Common myeloid progenitor, CD34-positive (primary cell): ENCODE data around the gene LMO4.

Experiments used
- CTCF ChIA-PET: fragments of 350-600 bp; sonication (Branson Sonifier 250); formaldehyde crosslinking; loops from one replicate; lab custom pipeline; 2021; ENCODE audit warnings: antibody characterized with exemption; lab: Charles Lee
- POLR2A ChIA-PET: fragments of 350-600 bp; sonication (Branson Sonifier 250); formaldehyde crosslinking; loops from one replicate; lab custom pipeline; 2021; ENCODE audit warnings: antibody characterized with exemption; lab: Charles Lee
- DNase-seq, 3 donors: peaks; one replicate each; pipeline versions ENCODE4 v3.0.0 to v3.0.0-alpha.2; 2013
- H3K27ac ChIP-seq, 2 experiments: 1 replicate in 1 of 2; 2 replicates in 1 of 2; pipeline ENCODE4 v1.7.0; 2013; ENCODE audit warnings: inconsistent platforms in 2 of 2, low read length in 2 of 2, mild to moderate bottlenecking in 2 of 2, low read depth in 1 of 2, moderate library complexity in 1 of 2; ENCODE audit not compliant: severe bottlenecking in 2 of 2, insufficient read depth in 1 of 2, poor library complexity in 1 of 2
- H3K27me3 ChIP-seq, 5 experiments: replicated peaks in 2 of 5; 1 replicate in 3 of 5; 2 replicates in 2 of 5; pipeline versions ENCODE4 v1.6.1 to v1.7.0; 2013; ENCODE audit warnings: low read length in 4 of 5, mild to moderate bottlenecking in 2 of 5, moderate library complexity in 2 of 5, inconsistent platforms in 1 of 5; ENCODE audit not compliant: insufficient read depth in 5 of 5, control insufficient read depth in 4 of 5
- H3K36me3 ChIP-seq, 4 experiments: 1 replicate in 2 of 4; 2 replicates in 2 of 4; pipeline versions ENCODE4 v1.6.1 to v1.7.0; 2013; ENCODE audit warnings: low read length in 3 of 4, control low read depth in 1 of 4, mild to moderate bottlenecking in 1 of 4; ENCODE audit not compliant: control insufficient read depth in 4 of 4, insufficient read depth in 4 of 4
- H3K4me1 ChIP-seq, 4 experiments: 1 replicate in 3 of 4; 2 replicates in 1 of 4; pipeline versions ENCODE4 v1.6.1 to v1.7.1; 2013; ENCODE audit warnings: low read length in 3 of 4, mild to moderate bottlenecking in 3 of 4, control low read depth in 1 of 4, inconsistent platforms in 1 of 4, moderate library complexity in 1 of 4; ENCODE audit not compliant: control insufficient read depth in 4 of 4, insufficient read depth in 4 of 4; ENCODE audit errors: control extremely low read depth in 1 of 4
- H3K4me3 ChIP-seq, 7 experiments: 1 replicate in 4 of 7; 2 replicates in 3 of 7; pipeline versions ENCODE4 v1.5.1 to v1.7.0; 2013; ENCODE audit warnings: mild to moderate bottlenecking in 7 of 7, low read length in 6 of 7, moderate library complexity in 6 of 7, inconsistent platforms in 2 of 7, low read depth in 2 of 7, control low read depth in 1 of 7; ENCODE audit not compliant: insufficient read depth in 4 of 7, control insufficient read depth in 1 of 7; ENCODE audit errors: extremely low read depth in 1 of 7
- H3K9me3 ChIP-seq, 5 experiments: 1 replicate in 4 of 5; 2 replicates in 1 of 5; pipeline versions ENCODE4 v1.6.1 to v1.7.1; 2013; ENCODE audit warnings: low read length in 4 of 5, mild to moderate bottlenecking in 2 of 5, inconsistent platforms in 1 of 5, low read depth in 1 of 5, moderate library complexity in 1 of 5; ENCODE audit not compliant: control insufficient read depth in 4 of 5, insufficient read depth in 2 of 5; ENCODE audit errors: control extremely low read depth in 1 of 5
- WGBS: methylation state at CpG from one replicate; pipeline ENCODE4 v1.1.5; 2013; ENCODE audit not compliant: insufficient coverage; 5-methylcytosine and 5-hydroxymethylcytosine counted together

The LMO4 gene

DNA sequence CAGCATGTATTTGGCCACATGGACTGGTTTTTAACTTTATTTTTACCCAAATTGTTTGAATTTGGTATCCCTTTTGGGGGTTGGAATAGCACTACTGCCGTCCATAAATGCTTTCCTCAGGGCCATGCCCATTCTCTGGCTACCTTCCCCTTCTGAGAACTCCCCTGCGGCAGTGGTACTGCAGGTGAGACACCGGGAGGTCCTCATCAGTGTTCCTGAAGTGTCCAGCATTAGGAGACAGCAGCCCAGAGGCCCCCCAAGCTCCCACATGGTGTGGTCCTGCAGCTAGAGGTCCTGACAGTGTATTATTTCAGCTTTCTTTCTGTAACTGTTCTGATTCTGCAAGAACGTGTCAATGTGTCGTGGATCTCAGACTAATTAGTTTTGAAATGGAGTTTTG lies 8.9 kb downstream of the LMO4 start:
- H3K4me3 ChIP-seq = no peak overlapping the region
- POLR2A ChIA-PET = no interaction called here
- no peaks in the 10 kb centered on the region for H3K9me3 ChIP-seq
- no peak for DNase-seq
- peaks cover 13 to 26% (median 21%) of the 10 kb centered on the region in 4 experiments for H3K4me1 ChIP-seq
- CTCF ChIA-PET = interaction anchor here (1.0 kb wide), 1 partner anchor 11 kb away, joined by 3 read pairs; no protein-coding TSS in a partner anchor
- H3K27me3 ChIP-seq = no peaks in the 10 kb centered on the region
- WGBS = 82% methylated on average over 5 of the region's 5 CpGs
- no peak overlapping the region for H3K27ac ChIP-seq
- peaks cover 14 to 44% (median 29%) of the 10 kb centered on the region in 4 experiments for H3K36me3 ChIP-seq

DNA sequence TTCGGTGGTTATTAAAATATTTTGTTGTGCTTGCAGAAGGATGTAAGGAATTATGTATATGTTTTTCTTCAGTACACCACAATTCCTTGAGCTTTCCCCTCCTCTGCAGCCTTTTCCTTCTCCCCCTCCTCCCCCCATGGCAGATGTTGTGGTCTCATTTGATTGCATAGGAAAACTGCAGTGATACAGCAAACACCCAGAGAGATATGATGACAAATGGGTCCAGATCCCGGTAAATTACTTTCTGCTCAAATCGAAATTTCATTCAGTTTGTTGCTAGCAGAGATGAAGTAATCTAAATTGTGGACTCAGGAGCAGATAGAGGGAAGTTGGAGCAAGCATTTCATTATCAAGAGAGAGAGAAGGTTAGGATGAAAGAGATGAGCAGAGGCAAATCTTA lies 9.9 kb downstream of the LMO4 start:
- Histone ChIP-seq H3K4me1 (peaks cover 9 to 25% (median 18%) of the 10 kb centered on the region in 4 experiments), H3K36me3 (peaks cover 15 to 52% (median 33%) of the 10 kb centered on the region in 4 experiments), H3K27ac (no peak overlapping the region), H3K9me3 (no peaks in the 10 kb centered on the region), H3K27me3 (no peaks in the 10 kb centered on the region), H3K4me3 (no peak overlapping the region)
- ChIA-PET POLR2A (no interaction called here), CTCF (no interaction called here)
- no peak for DNase-seq
- 100% methylated on average over 1 of the region's 3 CpGs for WGBS

DNA sequence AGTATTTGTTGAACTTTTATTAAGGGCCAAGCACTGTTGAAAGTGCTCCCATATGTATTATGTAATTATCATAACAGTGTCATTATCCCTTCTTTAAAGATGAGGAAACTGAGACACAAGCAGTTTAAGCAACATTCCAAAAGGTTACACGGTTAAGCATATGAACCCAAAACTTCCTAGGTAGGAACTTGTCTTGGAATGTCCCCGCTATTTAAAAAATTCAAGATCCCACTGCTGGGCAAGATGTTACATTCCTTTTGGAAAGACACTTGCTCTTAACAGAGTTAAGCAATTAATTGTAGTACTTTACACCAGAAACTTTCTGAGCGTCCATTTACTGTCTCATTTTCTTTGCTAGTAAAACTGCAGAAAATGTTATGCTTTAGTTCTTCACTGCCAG lies 15.6 kb downstream of the LMO4 start:
- 95% methylated on average over 2 of the region's 3 CpGs for WGBS

DNA sequence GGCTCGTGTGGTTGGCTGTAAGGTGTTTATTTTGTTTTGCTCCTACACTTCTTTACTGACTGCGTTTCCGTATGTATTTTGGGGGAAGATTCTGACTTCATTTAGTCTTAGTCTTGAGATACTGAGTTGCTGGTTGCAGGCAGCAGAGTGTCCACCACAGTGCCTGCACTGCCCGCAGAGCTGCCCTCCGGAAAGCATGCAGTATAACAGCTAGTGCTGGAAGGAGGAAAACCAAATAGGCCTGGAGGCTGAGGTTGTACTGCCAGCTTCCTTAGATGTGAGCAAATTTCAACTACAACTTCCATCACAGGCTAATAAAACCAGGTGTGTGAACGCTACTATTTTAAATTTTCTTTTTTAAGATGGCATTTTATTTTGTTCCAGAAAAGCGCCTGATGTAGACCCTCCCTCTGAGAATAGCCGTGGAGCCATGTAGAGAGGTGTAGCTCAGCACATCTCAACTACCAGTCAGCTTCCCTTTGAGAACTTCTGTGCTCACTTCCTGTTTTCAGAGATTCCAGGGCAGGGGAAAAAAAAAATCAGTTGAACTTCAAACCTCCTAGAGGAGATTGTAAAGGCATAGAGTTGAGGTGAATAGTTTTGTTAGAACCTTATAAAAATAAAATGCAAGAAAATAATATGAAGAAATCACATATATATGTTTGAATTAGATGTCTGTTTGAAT lies 17.6 kb downstream of the LMO4 start:
- 86% methylated on average over 3 of the region's 8 CpGs for WGBS
- peaks cover 0 to 3% (median 0%) of the 10 kb centered on the region in 4 experiments for H3K4me1 ChIP-seq
- no peak for DNase-seq
- no peaks in the 10 kb centered on the region for H3K9me3 ChIP-seq
- no peak overlapping the region for H3K27ac ChIP-seq
- H3K4me3 ChIP-seq = no peak overlapping the region
- ChIA-PET CTCF (interaction anchor here (0.9 to 1.1 kb wide), 2 partner anchors 10 to 12 kb away, joined by 3 read pairs; no protein-coding TSS in a partner anchor), POLR2A (no interaction called here)
- no peaks in the 10 kb centered on the region for H3K27me3 ChIP-seq
- peaks cover 4 to 35% (median 28%) of the 10 kb centered on the region in 4 experiments for H3K36me3 ChIP-seq

More for the DNA sequence above, 15.6 kb downstream of the LMO4 start:
- ChIA-PET POLR2A (no interaction called here), CTCF (interaction anchor here (1.3 kb wide), 1 partner anchor 15 kb away, joined by 3 read pairs; no protein-coding TSS in a partner anchor)
- no peaks in the 10 kb centered on the region for H3K27me3 ChIP-seq
- H3K27ac ChIP-seq = no peak overlapping the region
- no peak for DNase-seq
- H3K4me1 ChIP-seq = peaks cover 0 to 3% (median 0%) of the 10 kb centered on the region in 4 experiments
- H3K9me3 ChIP-seq = no peaks in the 10 kb centered on the region
- H3K4me3 ChIP-seq = no peak overlapping the region
- H3K36me3 ChIP-seq = peaks cover 14 to 56% (median 46%) of the 10 kb centered on the region in 4 experiments

DNA sequence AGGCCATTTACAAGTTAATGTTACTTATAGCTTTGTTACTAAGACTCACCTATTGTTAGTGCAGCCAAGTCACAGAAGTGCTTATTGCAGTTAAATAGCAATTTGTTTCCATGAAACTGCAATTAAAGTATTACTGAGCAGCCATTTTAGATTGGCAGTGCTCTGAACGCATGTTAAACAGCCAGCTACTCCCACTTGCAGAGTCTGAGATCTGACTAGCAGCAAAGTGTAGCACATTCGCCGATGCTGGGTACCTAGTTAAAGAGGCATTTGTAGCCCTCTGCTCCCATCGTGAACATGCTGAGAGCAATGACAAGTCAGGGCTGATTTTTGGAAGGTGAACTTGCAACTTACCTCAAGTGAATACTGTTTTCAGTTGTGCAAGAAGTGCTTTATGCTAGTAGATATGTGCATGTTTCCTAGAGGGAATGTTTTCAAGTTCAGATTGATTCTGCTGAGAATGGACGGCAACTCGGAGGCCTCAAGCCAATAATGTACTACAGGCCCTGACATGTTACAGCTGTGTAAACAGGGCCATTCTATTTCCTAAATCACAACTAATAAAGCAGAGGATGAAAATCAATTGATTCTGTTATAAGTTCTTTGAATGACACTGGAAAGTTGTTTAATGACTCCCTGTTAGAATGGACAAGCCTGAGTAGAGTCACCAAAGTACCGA lies 19.8 kb downstream of the LMO4 start:
- Histone ChIP-seq H3K27me3 (no peaks in the 10 kb centered on the region), H3K4me3 (no peak overlapping the region), H3K9me3 (no peaks in the 10 kb centered on the region), H3K36me3 (peaks cover 4 to 21% (median 13%) of the 10 kb centered on the region in 4 experiments), H3K27ac (no peak overlapping the region), H3K4me1 (peaks cover 0 to 3% (median 0%) of the 10 kb centered on the region in 4 experiments)
- ChIA-PET CTCF (interaction anchor here (1.9 kb wide), 1 partner anchor 22 kb away, joined by 4 read pairs; no protein-coding TSS in a partner anchor), POLR2A (no interaction called here)
- DNase-seq = no peak
- WGBS = 97% methylated on average over 4 of the region's 7 CpGs

DNA sequence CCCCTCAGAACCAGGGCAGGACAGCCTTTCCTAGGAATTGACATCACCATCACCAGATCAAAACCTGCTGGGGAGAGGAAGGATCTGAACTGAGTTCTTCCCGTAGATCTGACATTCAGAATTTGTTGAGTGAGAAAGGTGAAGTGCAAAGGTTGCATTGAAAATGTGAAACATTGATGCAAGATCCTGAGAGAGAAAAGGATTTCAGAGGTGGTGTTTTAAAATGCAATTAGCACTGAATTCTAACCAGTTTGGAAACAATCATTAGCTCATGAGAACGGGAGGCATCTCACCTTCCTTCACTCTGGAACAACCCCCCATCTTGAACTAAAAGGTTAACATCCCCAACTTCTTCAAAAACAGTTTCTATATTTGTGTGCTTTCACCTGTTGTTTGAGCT lies 20.4 kb downstream of the LMO4 start:
- no peak overlapping the region for H3K4me3 ChIP-seq
- no peak for DNase-seq
- no peaks in the 10 kb centered on the region for H3K9me3 ChIP-seq
- CTCF ChIA-PET = no interaction called here
- WGBS = no CpG with 5 or more reads among the region's 2 CpGs
- H3K27ac ChIP-seq = no peak overlapping the region
- H3K36me3 ChIP-seq = peaks cover 0 to 16% (median 9%) of the 10 kb centered on the region in 4 experiments
- H3K27me3 ChIP-seq = no peaks in the 10 kb centered on the region
- POLR2A ChIA-PET = no interaction called here
- H3K4me1 ChIP-seq = peaks cover 0 to 3% (median 0%) of the 10 kb centered on the region in 4 experiments

DNA sequence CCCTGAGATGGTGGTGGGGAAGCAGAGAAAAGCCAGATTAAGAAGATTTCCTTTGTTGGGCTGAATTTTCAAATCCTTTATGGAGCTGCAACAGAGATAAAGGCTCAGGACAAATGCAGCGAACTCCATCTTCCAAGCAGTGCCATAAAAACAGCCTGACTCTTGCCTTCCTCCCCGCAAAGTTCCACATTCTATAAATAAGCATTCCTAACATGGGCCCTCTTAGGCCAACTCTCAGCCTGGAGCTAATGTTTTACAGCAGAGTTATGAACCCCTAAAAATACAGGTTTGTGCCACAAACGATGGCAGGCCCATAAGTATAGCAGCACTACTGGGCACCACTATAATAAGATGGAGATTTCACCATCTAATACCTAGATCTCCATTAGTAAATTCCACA lies 27.2 kb downstream of the LMO4 start:
- Histone ChIP-seq H3K36me3 (peaks cover 0 to 2% (median 0%) of the 10 kb centered on the region in 4 experiments), H3K4me1 (no peaks in the 10 kb centered on the region), H3K27ac (no peak overlapping the region), H3K27me3 (no peaks in the 10 kb centered on the region), H3K4me3 (no peak overlapping the region), H3K9me3 (no peaks in the 10 kb centered on the region)
- WGBS = 100% methylated on average over 2 of the region's 3 CpGs
- ChIA-PET POLR2A (no interaction called here), CTCF (interaction anchor here (1.1 kb wide), 1 partner anchor 12 kb away, joined by 3 read pairs; no protein-coding TSS in a partner anchor)
- DNase-seq = no peak
